ENCODE data around the gene ANO3.
"Not testable (repeated sequence)": the region's sequence is repeated elsewhere in the genome, so short reads cannot be mapped to it uniquely, and the experiment has no call there.

ANO3 gene

DNA sequence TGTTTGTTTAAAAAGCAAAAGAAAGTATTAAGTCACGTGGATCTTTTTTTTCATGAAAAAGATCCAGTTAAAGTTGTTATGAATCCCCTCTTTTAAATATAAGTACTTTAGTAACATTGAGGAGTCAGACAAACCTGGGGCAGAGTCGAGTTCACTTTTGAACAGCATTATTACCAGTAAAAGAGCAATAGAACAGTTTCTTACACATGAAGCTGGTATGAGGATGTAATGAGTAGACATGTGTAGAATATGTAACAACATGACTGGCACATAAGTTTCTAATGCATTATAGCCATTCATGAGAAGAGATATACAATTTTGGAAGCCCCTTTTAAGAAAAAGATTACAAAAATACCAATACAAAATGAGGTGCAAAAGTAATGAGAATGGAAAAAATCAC is 247.8 kb downstream of the ANO3 start:
- DNase-seq = no peak

DNA sequence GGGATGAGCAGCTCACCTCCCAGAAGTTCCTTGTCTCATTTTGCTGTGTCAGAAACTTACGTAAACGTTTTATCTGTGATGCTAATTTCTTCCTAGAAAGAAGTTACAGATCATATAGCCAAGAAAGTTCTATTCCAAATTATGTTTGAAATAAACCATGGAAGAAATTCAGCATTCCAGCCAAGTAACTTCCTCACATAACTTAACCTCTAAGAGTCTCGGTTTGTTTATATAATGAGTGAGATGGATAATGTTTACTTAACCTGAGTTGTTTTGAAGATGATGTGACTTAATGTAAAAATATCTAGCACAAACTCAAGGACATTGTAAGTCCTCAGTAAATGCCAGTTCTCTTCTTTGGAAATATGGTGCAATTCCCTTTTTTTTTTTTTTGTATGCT is 249.0 kb downstream of the ANO3 start:
- DNase-seq = no peak

DNA sequence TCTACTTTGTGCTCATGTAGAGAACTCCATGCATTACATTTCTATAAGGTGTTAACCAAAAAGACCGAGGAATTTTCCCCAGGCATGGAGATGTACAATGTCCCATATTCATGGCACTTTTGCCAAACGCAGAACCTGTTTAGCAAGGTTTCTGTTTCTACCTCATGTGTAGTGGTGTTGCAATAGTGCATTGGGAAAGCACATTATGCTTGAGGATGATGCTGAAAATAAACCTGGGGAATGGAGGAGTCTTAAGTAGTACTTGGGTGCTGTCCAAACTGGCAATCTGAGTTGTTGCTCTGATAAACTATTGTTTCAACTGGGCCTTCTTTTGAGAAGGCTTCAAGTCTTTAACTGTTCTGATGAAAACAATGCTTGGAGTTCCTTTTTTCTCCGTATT is 251.6 kb downstream of the ANO3 start:
- DNase-seq = no peak

GRCh38 chr11:26584818-26585217 is 252.9 kb downstream of the ANO3 start:
- no peak for DNase-seq

DNA sequence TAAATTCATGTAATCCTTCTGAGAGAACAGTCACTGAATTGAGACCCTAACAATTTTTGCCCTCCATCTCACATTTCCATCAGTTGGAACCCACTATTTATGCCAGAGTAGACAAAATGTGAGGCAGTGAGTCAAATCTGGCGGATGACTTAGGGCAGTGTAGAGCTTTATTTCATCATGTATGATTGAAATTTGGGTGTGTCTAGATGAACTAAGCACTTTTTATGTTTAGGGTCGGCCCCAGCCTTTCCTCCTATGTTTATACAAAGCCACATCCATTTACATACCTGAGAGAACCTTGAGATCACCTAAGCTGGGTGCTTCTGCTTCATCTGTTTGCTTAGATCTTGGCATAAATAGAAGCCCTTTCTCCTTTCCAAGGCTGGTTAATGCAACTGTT is 255.1 kb downstream of the ANO3 start:
- DNase-seq = no peak

DNA sequence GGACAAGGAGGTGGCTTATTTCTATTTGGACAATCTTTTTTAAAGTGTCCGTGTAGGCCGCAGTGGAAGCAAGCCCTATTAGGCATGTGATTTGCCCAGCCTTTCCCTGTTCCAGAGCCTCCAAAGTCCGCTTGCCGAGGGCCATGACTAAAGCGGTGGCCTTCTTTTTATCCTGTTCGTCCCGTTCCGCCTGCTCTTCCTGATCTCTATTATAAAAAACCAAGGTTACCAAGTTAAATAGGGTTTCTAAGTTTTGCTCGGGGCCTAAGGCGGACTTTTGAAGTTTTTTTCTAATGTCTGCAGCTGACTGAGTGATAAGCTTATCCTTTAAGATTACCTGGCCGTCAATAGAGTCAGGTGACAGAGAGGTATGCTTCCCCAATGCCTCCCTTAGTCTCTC is 261.8 kb downstream of the ANO3 start:
- no peak for DNase-seq

GRCh38 chr11:26595207-26595865 is 263.4 kb downstream of the ANO3 start:
- not testable (repeated sequence) for DNase-seq

DNA sequence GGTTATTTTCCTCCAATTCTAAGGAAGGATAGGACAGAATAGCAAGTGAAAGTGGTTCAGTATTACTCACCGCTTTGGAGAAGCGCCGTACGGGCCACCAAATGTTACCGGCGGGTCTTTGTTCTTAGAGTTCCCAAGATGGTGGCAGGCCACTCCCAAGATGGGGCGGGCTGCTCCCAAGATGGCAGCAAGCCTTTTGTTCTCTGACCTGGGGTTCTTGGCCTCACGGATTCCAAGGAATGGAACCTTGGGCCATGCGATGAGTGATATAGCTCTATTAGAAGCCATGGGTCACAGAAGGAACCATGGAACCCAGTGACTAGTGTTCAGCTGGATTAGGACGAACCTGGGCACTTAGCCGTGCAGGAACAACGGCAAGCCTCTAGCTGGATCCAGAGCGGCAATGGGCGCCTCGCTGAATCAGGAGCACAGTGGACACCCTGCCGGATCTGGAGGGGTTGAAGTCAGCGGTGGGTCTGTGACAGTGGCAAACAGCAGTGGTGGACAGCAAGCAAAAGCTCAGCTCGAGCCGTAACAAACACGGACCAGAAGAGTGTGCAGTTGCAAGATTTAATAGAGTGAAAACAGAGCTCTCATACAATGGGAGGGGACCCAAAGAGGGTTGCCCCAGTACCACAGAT is 265.2 kb downstream of the ANO3 start:
- not testable (repeated sequence) for DNase-seq

DNA sequence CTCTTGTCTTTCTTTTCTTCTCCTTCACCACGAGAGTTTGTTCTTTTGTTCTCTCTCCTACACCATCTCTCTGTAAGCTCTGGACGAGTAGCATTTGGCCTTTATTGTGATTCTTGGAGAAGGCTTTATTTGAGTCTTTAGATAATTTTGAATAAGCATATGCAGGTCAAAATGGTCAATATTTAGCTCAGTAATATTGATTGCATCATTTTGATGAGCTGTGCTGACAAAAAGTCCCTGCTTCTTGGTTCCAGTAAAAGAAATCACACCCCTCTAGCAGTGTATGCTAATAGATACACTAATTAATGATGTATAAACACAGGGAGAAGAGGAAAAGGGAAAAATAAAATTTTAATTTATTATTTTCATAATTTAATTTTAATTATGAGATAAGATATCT is 266.0 kb downstream of the ANO3 start:
- DNase-seq = no peak

GRCh38 chr11:26599425-26599824 is 267.5 kb downstream of the ANO3 start:
- no peak for DNase-seq

- no peak for DNase-seq
Measured at GRCh38 chr11:26599876-26600434, 268.0 kb downstream of the ANO3 start.

DNA sequence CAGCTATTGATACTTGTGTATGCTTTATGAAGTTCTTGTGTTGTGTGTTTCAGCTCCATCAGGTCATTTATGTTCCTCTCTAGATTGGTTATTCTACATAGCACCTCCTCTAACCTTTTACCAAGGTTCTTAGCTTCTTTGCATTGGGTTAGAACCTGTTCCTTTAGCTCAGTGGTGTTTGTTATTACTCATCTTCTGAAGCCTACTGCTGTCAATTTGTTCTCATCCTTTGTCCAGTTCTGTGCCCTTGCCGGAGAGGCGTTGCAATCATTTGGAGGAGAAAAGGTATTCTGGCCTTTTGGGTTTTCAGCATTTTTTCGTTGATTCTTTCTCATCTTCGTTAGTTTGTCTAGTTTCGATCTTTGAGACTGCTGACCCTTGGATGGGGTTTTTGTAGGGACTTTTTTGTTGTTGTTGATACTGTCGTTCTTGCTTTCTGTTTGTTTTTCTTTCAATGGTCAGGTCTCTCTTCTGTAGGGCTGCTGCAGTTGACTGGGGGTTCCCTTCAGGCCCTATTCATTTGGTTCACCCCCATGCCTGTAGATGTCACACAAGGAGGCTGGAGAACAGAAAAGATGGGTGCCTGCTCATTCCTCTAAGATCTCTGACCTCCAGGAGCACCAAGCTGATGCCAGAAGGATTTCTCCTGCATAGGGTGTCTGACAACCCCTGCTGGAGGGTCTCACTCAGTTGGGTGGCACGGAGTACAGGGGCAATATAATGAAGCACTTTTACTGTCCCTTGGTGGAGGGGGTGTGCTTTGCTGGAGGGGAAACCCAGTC is 276.0 kb downstream of the ANO3 start:
- no peak for DNase-seq

GRCh38 chr11:26608507-26609146 is 276.7 kb downstream of the ANO3 start:
- no peak for DNase-seq

DNA sequence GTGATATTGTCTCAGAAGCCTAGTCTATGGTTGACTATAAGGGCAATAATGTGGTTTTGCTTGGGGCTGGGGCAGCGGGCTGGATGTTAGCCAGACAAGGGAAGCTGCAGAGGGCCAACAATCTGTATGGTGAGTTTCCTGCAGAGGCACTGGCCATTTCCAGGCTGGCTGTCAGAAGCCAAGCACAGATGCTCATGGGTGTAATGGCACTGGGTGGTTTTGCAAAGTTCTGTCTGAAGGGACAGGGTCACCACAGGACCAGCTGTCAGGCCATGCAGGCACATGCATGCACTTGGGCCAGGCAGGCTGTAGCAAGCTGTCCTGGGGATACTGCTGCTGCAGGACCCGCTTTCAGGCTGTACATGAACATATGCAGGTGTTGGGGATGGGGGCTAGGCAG is 281.8 kb downstream of the ANO3 start:
- DNase-seq = no peak

DNA sequence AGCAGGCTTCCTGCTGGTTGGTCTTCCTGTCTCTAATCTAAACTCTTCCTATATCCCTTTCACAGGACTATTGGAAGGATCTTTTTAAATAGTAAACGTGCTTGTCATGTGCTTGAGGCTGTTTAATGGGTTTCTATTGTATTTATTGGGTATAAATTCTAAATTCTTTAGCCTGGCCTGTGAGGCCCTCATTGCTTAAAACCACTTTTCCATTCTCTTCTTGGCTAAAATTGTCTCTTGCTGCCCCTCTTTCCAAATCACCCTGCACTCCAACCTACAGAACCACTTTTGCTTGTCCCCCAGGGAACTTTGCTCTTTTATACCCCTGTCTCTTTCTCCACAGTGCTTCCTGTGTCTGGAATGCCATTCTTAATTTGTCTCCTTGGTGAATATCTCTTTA is 286.5 kb downstream of the ANO3 start:
- no peak for DNase-seq

- DNase-seq = no peak
Measured at GRCh38 chr11:26620282-26621045, 288.5 kb downstream of the ANO3 start.

GRCh38 chr11:26621132-26621531 is 289.2 kb downstream of the ANO3 start:
- DNase-seq = no peak

DNA sequence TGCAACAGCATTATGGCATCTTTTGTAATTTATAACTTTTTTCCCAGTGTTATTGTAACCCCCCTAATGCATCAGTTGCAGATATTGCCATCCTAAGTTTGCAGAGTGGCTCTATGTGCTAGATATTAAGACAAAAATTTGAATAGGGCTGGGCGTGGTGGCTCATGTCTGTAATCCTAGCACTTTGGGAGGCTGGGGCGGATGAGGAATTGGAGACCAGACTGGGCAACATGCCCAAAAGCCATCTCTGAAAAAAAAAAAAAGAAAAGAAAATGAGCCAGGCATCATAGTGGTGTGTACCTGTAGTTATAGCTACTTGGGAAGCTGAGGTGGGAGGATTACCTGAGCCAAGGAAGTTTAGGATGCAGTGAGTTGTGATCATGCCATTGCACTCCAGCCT is 290.3 kb downstream of the ANO3 start:
- DNase-seq = no peak

DNA sequence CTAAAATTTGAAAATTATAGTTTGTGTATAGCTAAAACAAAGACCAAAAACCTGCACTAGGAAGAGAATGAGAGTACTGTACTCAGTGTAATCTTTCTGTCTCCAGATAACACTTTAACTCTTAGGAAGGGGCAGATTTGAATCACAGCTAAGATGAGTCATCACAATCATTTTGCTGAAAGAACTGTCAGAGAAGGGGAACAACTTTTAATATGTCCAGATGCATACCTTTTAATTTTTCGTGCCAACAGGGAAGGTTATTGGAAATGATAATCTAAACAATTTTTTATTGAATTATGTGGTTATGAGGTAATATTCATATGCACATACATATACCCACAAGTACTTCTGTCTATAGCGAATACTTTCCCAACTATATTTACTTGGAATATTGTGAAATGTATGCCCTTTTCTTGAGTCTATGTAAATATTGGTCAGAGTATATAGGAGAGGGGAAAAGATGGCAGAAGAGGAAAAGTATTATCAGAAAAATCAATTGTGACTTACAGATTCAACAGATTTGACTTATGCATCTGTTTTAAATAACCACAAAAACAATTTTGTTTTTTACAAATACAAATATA is 291.2 kb downstream of the ANO3 start:
- no peak for DNase-seq

- no peak for DNase-seq
Measured at GRCh38 chr11:26626346-26626745, 294.4 kb downstream of the ANO3 start.

DNA sequence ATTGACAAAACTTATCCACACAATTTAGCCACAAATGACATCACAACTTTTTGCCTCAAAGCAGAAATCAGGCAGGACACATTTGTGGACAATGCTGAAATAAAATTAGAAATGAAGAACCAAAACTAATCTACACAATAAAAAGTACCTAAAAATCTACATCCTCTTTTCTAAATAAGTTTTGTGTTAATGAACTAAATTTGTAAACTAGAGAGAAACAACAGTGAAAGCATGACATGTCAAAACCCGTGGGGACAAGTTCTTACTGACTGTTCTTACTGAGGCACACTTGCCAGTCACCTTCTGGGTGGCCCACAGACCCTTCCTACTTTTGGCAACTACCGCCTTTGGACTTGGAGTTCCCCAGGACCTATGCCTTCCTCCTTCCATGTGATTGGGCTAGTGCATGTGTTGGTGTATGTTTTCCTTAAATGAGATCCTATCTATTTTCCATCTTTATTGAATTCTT is 300.8 kb downstream of the ANO3 start:
- no peak for DNase-seq

DNA sequence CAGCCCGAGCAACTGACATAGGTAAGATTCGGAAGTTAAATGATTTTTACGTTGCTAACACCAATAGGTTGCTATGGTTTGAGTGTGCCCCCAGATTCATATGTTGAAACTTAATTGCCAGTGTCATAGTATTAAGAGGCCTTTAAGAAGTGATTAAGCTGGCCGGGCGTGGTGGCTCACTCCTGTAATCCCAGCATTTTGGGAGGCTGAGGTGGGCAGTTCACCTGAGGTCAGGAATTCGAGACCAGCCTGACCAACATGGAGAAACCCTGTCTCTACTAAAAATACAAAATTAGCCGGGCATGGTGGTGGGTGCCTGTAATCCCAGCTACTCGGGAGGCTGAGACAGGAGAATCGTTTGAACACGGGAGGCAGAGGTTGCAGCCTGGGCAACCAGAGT is 311.4 kb downstream of the ANO3 start:
- not testable (repeated sequence) for DNase-seq

All from CD4-positive, alpha-beta T cell treated with Interleukin-4 for 1 hour (primary cell).